Fibroblast of peridontal ligament (primary cell): ENCODE measurements around the gene PARP3.

Experiments used
- DNase-seq: peaks from one replicate; pipeline ENCODE4 v3.0.0-alpha.2; 2010; ENCODE audit errors: extremely low read depth

Gene PARP3

GRCh38 chr3:51966922-51967383 lies 24.8 kb downstream of the PARP3 start:
- DNase-seq: no peak

- no peak for DNase-seq
These were observed 25.4 kb downstream of the PARP3 start, which contains the start of gene PCBP4 for GRCh38 chr3:51967384-51968169. Gene PCBP4 (minus strand): TSS chr3:51967454. CDS start chr3:51961240, 6,214 bp downstream.

GRCh38 chr3:51968170-51968775 lies 26.1 kb downstream of the PARP3 start:
- no peak for DNase-seq

- no peak for DNase-seq
These were observed 26.9 kb downstream of the PARP3 start for GRCh38 chr3:51968883-51969678.

GRCh38 chr3:51969841-51970240 lies 27.7 kb downstream of the PARP3 start:
- no peak for DNase-seq

GRCh38 chr3:51970606-51971300 lies 28.6 kb downstream of the PARP3 start:
- no peak for DNase-seq

GRCh38 chr3:51971350-51971749 lies 29.2 kb downstream of the PARP3 start:
- no peak for DNase-seq

GRCh38 chr3:51974277-51974962 lies 32.3 kb downstream of the PARP3 start:
- DNase-seq: no peak

- DNase-seq: peak; percentile 60
These were observed 33.0 kb downstream of the PARP3 start, which contains the start of gene ABHD14A for GRCh38 chr3:51974963-51975851. Gene ABHD14A (plus strand): TSS chr3:51975064. CDS start chr3:51975136, 72 bp downstream.

- DNase-seq: peak; percentile 65
These were observed 33.8 kb downstream of the PARP3 start for GRCh38 chr3:51975852-51976549.

- no peak for DNase-seq
These were observed 35.4 kb downstream of the PARP3 start for GRCh38 chr3:51977446-51978142.

GRCh38 chr3:51978143-51978502 lies 36.0 kb downstream of the PARP3 start:
- DNase-seq: no peak

GRCh38 chr3:51980253-51980652 lies 38.1 kb downstream of the PARP3 start:
- DNase-seq: no peak

- DNase-seq: no peak
These were observed 40.2 kb downstream of the PARP3 start for GRCh38 chr3:51982352-51982837.

GRCh38 chr3:51982838-51983577 lies 40.8 kb downstream of the PARP3 start, which contains the start of gene ACY1:
Gene ACY1 (plus strand): TSS chr3:51983535. CDS start chr3:51984065, 530 bp downstream.
- DNase-seq: peak; percentile 76

GRCh38 chr3:51983578-51984268 lies 41.6 kb downstream of the PARP3 start:
- DNase-seq: no peak

- no peak for DNase-seq
These were observed 42.1 kb downstream of the PARP3 start for GRCh38 chr3:51984269-51984647.
